GM23248 (cell line): Measurements from ENCODE around the gene KATNAL1.

Experiments
- EZH2 ChIP-seq: fragments of 200-600 bp; sonication (generic); IDR thresholded peaks from 2 replicates; pipeline ENCODE4 v1.6.1; 2018; ENCODE audit warnings: antibody characterized with exemption, mild to moderate bottlenecking; ENCODE audit not compliant: insufficient read depth, poor library complexity, severe bottlenecking
- EZH2phosphoT487 ChIP-seq: fragments of 200-600 bp; sonication (generic); IDR thresholded peaks from 2 replicates; pipeline ENCODE4 v1.6.1; 2018; ENCODE audit warnings: antibody characterized with exemption, moderate library complexity, mild to moderate bottlenecking, low read depth; ENCODE audit not compliant: insufficient read depth

GRCh38 chr13:30241532-30241931 is 65.8 kb downstream of the KATNAL1 start:
- TF ChIP-seq EZH2 (no peak), EZH2phosphoT487 (no peak)
